ENCODE measurements around the gene MMP28.

The MMP28 gene

GRCh38 chr17:35717475-35717874 lies 78.0 kb downstream of the MMP28 start:
- no peak for DNase-seq

GRCh38 chr17:35716897-35717465 lies 78.5 kb downstream of the MMP28 start:
- DNase-seq: no peak

GRCh38 chr17:35716173-35716572 lies 79.3 kb downstream of the MMP28 start:
- no peak for DNase-seq
